Naive thymus-derived CD8-positive, alpha-beta T cell (primary cell): ENCODE data around the gene MAT2A. TPM values are rescaled to one million over a fixed set of nuclear protein-coding genes. Genes with fewer than 3 reads are reported as not detected.

Experiments
- ATAC-seq, 2 donors: fragments of 150-1000 bp; cut with Tn5 transposase in 1 of 2; sonication (Bioruptor Pico), chemical (Tn5 transposase) in 1 of 2; 1 replicate in 1 of 2; 2 replicates in 1 of 2; pipeline ENCODE4 v1.10.0; 2021; ENCODE audit warnings: mild to moderate bottlenecking in 2 of 2, moderate library complexity in 2 of 2
- POLR2A ChIA-PET: fragments of 350-600 bp; sonication (Branson Sonifier 250); formaldehyde crosslinking; loops from one replicate; lab custom pipeline; 2021; ENCODE audit warnings: antibody characterized with exemption; lab: Charles Lee
- DNase-seq, 10 donors: peaks; one replicate each; pipeline versions ENCODE4 v3.0.0 to v3.0.0-alpha.2; 2020 to 2022
- H3K27ac Mint-ChIP-seq, 10 donors: one replicate each; pipeline ENCODE4 v1.8.0; 2020 to 2022; ENCODE audit warnings: mild to moderate bottlenecking in 10 of 10, mixed read lengths in 10 of 10, moderate library complexity in 4 of 10, inconsistent platforms in 1 of 10
- H3K27me3 Mint-ChIP-seq, 5 donors: one replicate each; pipeline ENCODE4 v1.8.0; 2021 to 2022; ENCODE audit warnings: mixed read lengths in 5 of 5
- H3K36me3 Mint-ChIP-seq, 3 donors: one replicate each; pipeline ENCODE4 v1.8.0; 2020 to 2022; ENCODE audit warnings: mixed read lengths in 3 of 3, mild to moderate bottlenecking in 2 of 3, inconsistent platforms in 1 of 3
- H3K4me1 Mint-ChIP-seq, 4 donors: one replicate each; pipeline ENCODE4 v1.8.0; 2021 to 2022; ENCODE audit warnings: mixed read lengths in 4 of 4
- H3K4me3 Mint-ChIP-seq, 10 donors: one replicate each; pipeline ENCODE4 v1.8.0; 2020 to 2022; ENCODE audit warnings: mild to moderate bottlenecking in 10 of 10, mixed read lengths in 10 of 10, moderate library complexity in 6 of 10, inconsistent platforms in 1 of 10
- H3K9me3 Mint-ChIP-seq, 9 donors: one replicate each; pipeline ENCODE4 v1.8.0; 2020 to 2022; ENCODE audit warnings: mixed read lengths in 9 of 9, mild to moderate bottlenecking in 3 of 9, inconsistent platforms in 1 of 9, moderate library complexity in 1 of 9
- polyA plus RNA-seq, 3 donors: library from polyadenylated mRNA; unstranded; fragments of 300-500 nt; fragmentation: Illumina TruSeq; gene quantifications; one replicate each; pipeline ENCODE4 v1.2.3, GENCODE V29; 2021
- total RNA-seq, 8 experiments: library from RNA in 2 of 8; stranded (reverse) in 2 of 8; gene quantifications; one replicate each; pipeline ENCODE4 v1.2.3 and lab custom pipeline; 2021 to 2026

MAT2A gene
- total and polyA plus RNA-seq, 5 experiments from 2014 or later: 68.1 to 205 (median 103) TPM

DNA sequence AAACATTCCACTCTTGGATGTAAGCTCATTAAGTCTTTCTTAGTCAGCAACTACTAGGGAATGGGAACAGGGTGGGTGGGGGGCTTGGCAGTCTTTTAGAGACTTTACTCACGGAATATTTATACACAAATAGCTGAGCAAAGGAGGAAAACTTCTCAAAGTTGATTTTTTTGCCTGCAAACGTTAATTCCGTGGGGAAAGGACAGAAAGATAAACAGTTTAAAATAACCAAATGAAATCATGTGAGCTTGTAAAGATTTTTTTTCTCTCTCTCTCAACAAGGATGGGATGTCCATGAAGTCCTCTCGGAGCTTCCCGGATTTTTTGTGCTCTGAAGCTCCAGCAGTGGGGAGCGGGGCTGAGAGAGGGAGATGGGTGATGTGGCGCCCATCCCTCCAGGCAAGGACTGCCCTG, 32.2 kb upstream of the MAT2A start:
- H3K4me3 Mint-ChIP-seq: no peak overlapping the region
- no peaks in the 10 kb centered on the region for H3K27me3 Mint-ChIP-seq
- no peak overlapping the region for H3K27ac Mint-ChIP-seq
- DNase-seq (no peak), ATAC-seq (no peak)
- no peaks in the 10 kb centered on the region for H3K36me3 Mint-ChIP-seq
- H3K4me1 Mint-ChIP-seq: peaks cover 0 to 5% (median 0%) of the 10 kb centered on the region in 4 donors
- POLR2A ChIA-PET: no interaction called here
- no peaks in the 10 kb centered on the region for H3K9me3 Mint-ChIP-seq

DNA sequence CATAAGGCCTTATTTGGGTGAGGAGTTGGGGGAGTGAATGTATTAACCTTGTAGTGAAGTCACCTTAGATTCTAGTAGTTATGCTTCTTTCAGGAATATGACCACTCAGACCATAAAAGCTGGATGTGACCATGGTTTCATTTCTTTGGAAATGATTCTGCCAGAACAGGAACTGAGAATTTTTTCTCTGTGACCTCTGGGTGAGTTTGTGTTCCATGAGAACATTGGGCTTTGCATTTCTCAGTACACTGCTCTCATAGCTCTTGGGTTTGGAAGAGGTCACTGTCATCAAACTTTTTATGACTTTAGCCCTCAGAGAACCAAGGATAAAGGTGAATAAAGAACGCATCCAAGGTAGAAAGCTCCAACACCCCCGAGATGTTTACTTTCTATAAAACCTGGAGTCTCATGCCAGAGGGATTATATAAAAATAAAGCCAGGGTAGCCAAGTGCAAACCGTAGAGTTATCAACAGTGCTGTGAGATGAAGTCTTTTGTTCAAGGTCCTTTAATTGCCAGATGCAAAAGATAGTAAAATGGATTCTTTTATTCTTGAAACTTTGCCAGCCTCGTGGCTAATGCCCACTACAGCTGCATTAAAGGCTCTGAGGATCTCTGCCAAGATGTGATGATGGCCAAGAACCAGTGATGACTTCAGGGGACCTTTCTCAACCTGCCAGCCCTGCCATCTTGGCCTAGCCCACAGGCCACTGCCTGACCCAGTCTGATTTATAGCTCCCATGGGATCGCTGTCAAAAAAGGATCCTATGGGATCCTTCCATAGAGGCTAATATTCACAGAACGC, 27.8 kb upstream of the MAT2A start:
- H3K27me3 Mint-ChIP-seq: no peaks in the 10 kb centered on the region
- no peaks in the 10 kb centered on the region for H3K9me3 Mint-ChIP-seq
- H3K4me3 Mint-ChIP-seq: no peak overlapping the region
- no peaks in the 10 kb centered on the region for H3K4me1 Mint-ChIP-seq
- H3K36me3 Mint-ChIP-seq: no peaks in the 10 kb centered on the region
- DNase-seq (no peak), ATAC-seq (no peak)
- H3K27ac Mint-ChIP-seq: no peak overlapping the region
- POLR2A ChIA-PET: interaction anchor here (1.1 to 1.3 kb wide), 2 partner anchors 14 to 28 kb away, joined by 3 to 5 read pairs; partner anchors contain the start of gene MAT2A

GRCh38 chr2:85514323-85514722, 24.6 kb upstream of the MAT2A start:
- Mint-ChIP-seq H3K4me1 (peaks cover 0 to 2% (median 0%) of the 10 kb centered on the region in 4 donors), H3K27ac (no peak overlapping the region), H3K27me3 (no peaks in the 10 kb centered on the region), H3K4me3 (no peak overlapping the region), H3K36me3 (no peaks in the 10 kb centered on the region), H3K9me3 (no peaks in the 10 kb centered on the region)
- POLR2A ChIA-PET: no interaction called here
- DNase-seq (no peak), ATAC-seq (no peak)

DNA sequence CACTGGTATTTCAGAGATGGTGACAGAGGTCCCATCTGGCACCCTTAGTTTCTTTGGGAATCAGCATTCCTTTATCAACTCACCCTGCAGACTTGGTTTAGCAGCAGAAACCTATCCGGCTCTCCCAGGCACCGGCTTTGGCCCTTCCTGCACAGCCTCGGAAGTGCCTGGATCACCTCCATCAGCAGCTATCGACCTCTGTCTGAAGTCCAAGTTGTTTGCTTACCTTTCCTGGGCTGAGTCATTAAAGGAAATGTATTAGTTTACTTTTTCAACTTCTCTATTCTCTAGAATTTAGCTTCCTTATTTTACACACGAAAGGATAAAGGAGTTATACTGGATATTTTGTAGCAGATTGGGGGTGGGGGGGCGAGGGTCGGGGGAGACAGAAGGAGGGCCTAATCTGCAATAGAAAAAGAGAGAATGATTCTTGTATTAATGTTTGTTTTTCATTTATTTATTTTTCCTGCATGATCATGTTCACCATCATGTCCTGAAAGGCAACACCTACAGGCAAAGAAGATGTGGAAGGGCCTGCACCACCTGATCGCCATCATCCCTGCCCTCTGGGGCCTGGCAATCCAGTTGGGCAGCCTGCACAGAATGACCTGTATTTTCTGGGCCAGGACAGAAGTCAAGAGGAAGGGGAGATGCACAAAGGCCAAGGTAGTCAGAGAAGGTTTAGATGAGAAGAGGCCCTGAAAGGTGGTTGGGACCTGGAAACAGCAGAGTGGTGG, 22.1 kb upstream of the MAT2A start:
- no peaks in the 10 kb centered on the region for H3K36me3 Mint-ChIP-seq
- no peak for ATAC-seq
- H3K27ac Mint-ChIP-seq: peak overlapping the region in 2 of 10 donors; percentile 22 to 90
- no peaks in the 10 kb centered on the region for H3K27me3 Mint-ChIP-seq
- H3K9me3 Mint-ChIP-seq: no peaks in the 10 kb centered on the region
- H3K4me1 Mint-ChIP-seq: peaks cover 0 to 2% (median 0%) of the 10 kb centered on the region in 4 donors
- no peak for DNase-seq
- H3K4me3 Mint-ChIP-seq: no peak overlapping the region
- POLR2A ChIA-PET: no interaction called here

DNA sequence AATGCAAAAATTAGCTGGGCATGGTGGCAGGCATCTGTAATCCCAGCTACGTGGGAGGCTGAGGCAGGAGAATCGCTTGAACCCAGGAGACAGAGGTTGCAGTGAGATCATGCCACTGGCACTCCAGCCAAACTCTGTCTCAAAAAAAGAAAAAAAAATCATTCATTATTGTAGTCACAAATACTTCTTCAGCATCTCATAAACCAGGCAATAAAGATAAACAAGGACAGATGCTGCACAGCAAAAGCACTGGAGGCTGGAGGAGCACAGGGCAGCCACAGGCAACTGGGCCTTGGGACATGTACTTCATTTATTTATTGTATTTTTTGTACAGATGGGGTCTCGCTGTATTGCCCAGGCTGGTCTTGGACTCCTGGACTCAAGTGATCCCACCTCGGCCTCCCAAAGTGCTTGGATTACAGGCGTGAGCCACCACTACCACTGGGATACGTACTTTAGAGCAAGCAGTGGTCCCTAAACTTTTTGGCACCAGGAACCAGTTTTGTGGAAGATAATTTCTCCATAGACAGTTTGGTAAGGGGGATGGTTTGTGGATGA, 16.8 kb upstream of the MAT2A start:
- Mint-ChIP-seq H3K27ac (no peak overlapping the region), H3K36me3 (no peaks in the 10 kb centered on the region), H3K27me3 (peaks cover 0 to 6% (median 4%) of the 10 kb centered on the region in 5 donors), H3K4me3 (no peak overlapping the region), H3K4me1 (peaks cover 0 to 6% (median 5%) of the 10 kb centered on the region in 4 donors), H3K9me3 (no peaks in the 10 kb centered on the region)
- DNase-seq (no peak), ATAC-seq (no peak)
- POLR2A ChIA-PET: no interaction called here

- peak overlapping the region in 2 of 10 donors; percentile 17 to 52 for H3K27ac Mint-ChIP-seq
- DNase-seq: no peak
- no peaks in the 10 kb centered on the region for H3K9me3 Mint-ChIP-seq
- peaks cover 0 to 8% (median 5%) of the 10 kb centered on the region in 5 donors for H3K27me3 Mint-ChIP-seq
- peaks cover 0 to 6% (median 5%) of the 10 kb centered on the region in 4 donors for H3K4me1 Mint-ChIP-seq
- POLR2A ChIA-PET: interaction anchor here (0.6 kb wide), 1 partner anchor 125 kb away, joined by 3 read pairs; no protein-coding TSS in a partner anchor
- ATAC-seq: no peak
- H3K36me3 Mint-ChIP-seq: no peaks in the 10 kb centered on the region
- no peak overlapping the region for H3K4me3 Mint-ChIP-seq
Measured at GRCh38 chr2:85523062-85523902, 15.7 kb upstream of the MAT2A start.

GRCh38 chr2:85523903-85524335, 15.0 kb upstream of the MAT2A start:
- no peak overlapping the region for H3K4me3 Mint-ChIP-seq
- H3K27ac Mint-ChIP-seq: peak overlapping the region in 1 of 10 donors; percentile 52
- POLR2A ChIA-PET: interaction anchor here (0.6 kb wide), 1 partner anchor 124 kb away, joined by 3 read pairs; no protein-coding TSS in a partner anchor
- ATAC-seq (no peak), DNase-seq (no peak)
- H3K4me1 Mint-ChIP-seq: peaks cover 0 to 6% (median 5%) of the 10 kb centered on the region in 4 donors
- H3K27me3 Mint-ChIP-seq: peaks cover 0 to 8% (median 5%) of the 10 kb centered on the region in 5 donors
- H3K36me3 Mint-ChIP-seq: no peaks in the 10 kb centered on the region
- H3K9me3 Mint-ChIP-seq: no peaks in the 10 kb centered on the region

- Mint-ChIP-seq H3K9me3 (no peaks in the 10 kb centered on the region), H3K27me3 (peaks cover 0 to 9% (median 5%) of the 10 kb centered on the region in 5 donors), H3K36me3 (no peaks in the 10 kb centered on the region), H3K27ac (no peak overlapping the region), H3K4me3 (no peak overlapping the region), H3K4me1 (peaks cover 0 to 6% (median 5%) of the 10 kb centered on the region in 4 donors)
- no peak for DNase-seq
- no peak for ATAC-seq
- POLR2A ChIA-PET: interaction anchor here (0.6 to 0.7 kb wide), 2 partner anchors 13 to 124 kb away, joined by 3 read pairs; no protein-coding TSS in a partner anchor
Measured at GRCh38 chr2:85524336-85524908, 14.5 kb upstream of the MAT2A start.

DNA sequence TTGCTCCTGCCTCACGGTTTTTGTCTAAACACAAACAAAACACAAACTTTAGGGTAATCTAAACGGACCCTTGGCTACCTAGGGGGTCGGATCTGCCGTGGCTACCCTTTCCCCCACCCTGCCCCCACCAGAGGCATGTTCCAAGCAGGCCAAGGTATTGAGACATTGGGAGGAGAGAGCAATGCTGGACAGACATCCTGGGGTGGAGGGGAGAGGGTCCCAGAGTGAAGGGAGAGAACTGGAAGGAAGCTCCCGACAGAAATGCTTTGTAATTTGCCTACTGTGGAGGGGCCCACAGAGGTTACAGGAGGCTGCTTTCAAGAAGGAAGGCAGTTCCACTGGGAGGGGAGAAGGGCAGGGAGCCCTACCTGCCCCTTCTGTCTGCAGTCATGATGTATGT, 13.9 kb upstream of the MAT2A start:
- H3K27ac Mint-ChIP-seq: no peak overlapping the region

DNA sequence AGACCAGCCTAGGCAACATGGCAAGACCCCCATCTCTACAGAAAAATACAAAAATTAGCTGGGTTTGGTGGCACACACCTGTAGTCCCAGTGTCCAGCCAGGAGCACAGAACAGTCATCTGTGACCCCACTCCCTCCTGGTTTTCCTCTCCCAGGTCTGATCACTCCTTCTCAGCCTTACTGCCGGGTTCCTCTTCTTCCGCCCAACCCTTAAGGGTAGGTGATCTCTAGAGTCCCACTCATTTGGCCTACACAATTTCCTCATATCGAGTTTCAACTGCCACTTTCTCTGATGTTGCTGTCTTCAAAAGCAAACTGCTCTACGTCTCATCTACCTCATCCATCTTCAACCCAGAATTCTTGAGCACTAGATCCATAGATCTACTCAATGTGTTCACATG, 13.4 kb upstream of the MAT2A start:
- H3K4me1 Mint-ChIP-seq: peaks cover 0 to 6% (median 5%) of the 10 kb centered on the region in 4 donors
- no peaks in the 10 kb centered on the region for H3K9me3 Mint-ChIP-seq
- H3K4me3 Mint-ChIP-seq: no peak overlapping the region
- POLR2A ChIA-PET: no interaction called here
- no peak for ATAC-seq
- no peak for DNase-seq
- no peaks in the 10 kb centered on the region for H3K36me3 Mint-ChIP-seq
- H3K27me3 Mint-ChIP-seq: peaks cover 0 to 9% (median 5%) of the 10 kb centered on the region in 5 donors
- H3K27ac Mint-ChIP-seq: no peak overlapping the region

More for the DNA sequence above, 13.9 kb upstream of the MAT2A start:
- POLR2A ChIA-PET: interaction anchor here (0.7 kb wide), 1 partner anchor 14 kb away, joined by 3 read pairs; no protein-coding TSS in a partner anchor
- no peak overlapping the region for H3K4me3 Mint-ChIP-seq
- H3K27me3 Mint-ChIP-seq: peaks cover 0 to 9% (median 5%) of the 10 kb centered on the region in 5 donors
- peaks cover 0 to 6% (median 5%) of the 10 kb centered on the region in 4 donors for H3K4me1 Mint-ChIP-seq
- H3K36me3 Mint-ChIP-seq: no peaks in the 10 kb centered on the region
- DNase-seq: no peak
- ATAC-seq: no peak
- H3K9me3 Mint-ChIP-seq: no peaks in the 10 kb centered on the region

DNA sequence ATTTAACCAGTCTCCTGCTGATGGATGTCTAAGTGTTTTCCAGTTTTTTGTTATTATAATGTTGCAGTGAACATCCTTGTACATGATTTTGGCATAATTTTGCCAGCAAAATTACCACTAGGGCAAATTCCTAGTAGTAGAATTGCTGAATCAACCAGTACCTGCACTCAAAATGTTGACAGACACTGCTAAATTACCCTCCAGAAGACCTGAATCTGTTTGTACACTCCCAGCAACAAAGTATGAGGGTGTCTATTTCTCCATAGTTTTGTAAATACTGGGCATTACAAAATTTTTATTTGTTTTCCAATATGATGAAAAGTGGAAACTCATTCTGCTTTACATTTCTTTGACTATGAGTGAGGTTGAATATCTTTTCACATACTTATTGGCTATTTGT, 11.2 kb upstream of the MAT2A start:
- DNase-seq (no peak), ATAC-seq (no peak)
- Mint-ChIP-seq H3K4me3 (no peak overlapping the region), H3K4me1 (peaks cover 0 to 6% (median 5%) of the 10 kb centered on the region in 4 donors), H3K27me3 (peaks cover 0 to 9% (median 5%) of the 10 kb centered on the region in 5 donors), H3K27ac (no peak overlapping the region), H3K36me3 (no peaks in the 10 kb centered on the region), H3K9me3 (no peaks in the 10 kb centered on the region)
- POLR2A ChIA-PET: no interaction called here
